ENCODE measurements around the gene ASPDH. TPM values are rescaled to one million over a fixed set of nuclear protein-coding genes. Genes with fewer than 3 reads are reported as not detected.

The ASPDH gene
- polyA plus RNA-seq, 3 donors, result not detected

- peaks cover 0 to 4% (median 0%) of the 10 kb centered on the region in 7 donors for H3K9me3 Mint-ChIP-seq
- DNase-seq, result no peak
- H3K36me3 Mint-ChIP-seq, result no peaks in the 10 kb centered on the region
- no peaks in the 10 kb centered on the region for H3K9me3 ChIP-seq (replicated peaks in 1 of 2; ENCODE audit: control insufficient read depth in 1 of 2, insufficient read depth in 1 of 2, low read length in 2 of 2)
- H3K4me1 Mint-ChIP-seq, result peaks cover 5% of the 10 kb centered on the region
- no peak overlapping the region for H2AFZ ChIP-seq (ENCODE audit: insufficient read depth, low read depth, low read length, poor library complexity, severe bottlenecking)
- H3K9ac ChIP-seq (ENCODE audit: insufficient read depth, low read length, poor library complexity, severe bottlenecking), result no peak overlapping the region
- H3K27ac ChIP-seq (ENCODE audit: low read depth in 1 of 2, low read length in 2 of 2), result no peak overlapping the region
- intact Hi-C loops (cut with micrococcal nuclease), result loop anchor here in 1 of 2 donors (2.0 kb wide), 1 partner anchor 94 kb away; no protein-coding TSS in a partner anchor
- peaks cover 12 to 30% (median 13%) of the 10 kb centered on the region in 3 donors for H3K27me3 Mint-ChIP-seq (ENCODE audit: low read depth in 3 of 3)
- WGBS (ENCODE audit: insufficient coverage), result 72% methylated on average over 3 of the region's 7 CpGs
- TF ChIP-seq CTCF (IDR thresholded peaks at IDR 0.05), result no peak
- no peaks in the 10 kb centered on the region for H3K36me3 ChIP-seq (replicated peaks in 1 of 2; ENCODE audit: control insufficient read depth in 1 of 2, insufficient read depth in 2 of 2, low read length in 2 of 2)
- H3K27ac Mint-ChIP-seq, result no peak overlapping the region
- peaks cover 0 to 7% of the 10 kb centered on the region in 2 donors for H3K27me3 ChIP-seq (ENCODE audit: control insufficient read depth in 2 of 2, insufficient read depth in 2 of 2, low read length in 2 of 2)
- H3K4me3 Mint-ChIP-seq, result no peak overlapping the region
- H4K20me1 ChIP-seq (ENCODE audit: insufficient read depth, low read length), result no peaks in the 10 kb centered on the region
- H3K79me2 ChIP-seq (ENCODE audit: insufficient read depth, low read length), result no peaks in the 10 kb centered on the region
- no peak overlapping the region for H3K4me2 ChIP-seq (replicated peaks; ENCODE audit: extremely low read depth, low read length, poor library complexity, severe bottlenecking)
- H3K4me3 ChIP-seq (replicated peaks in 1 of 3; ENCODE audit: low read depth in 2 of 3, low read length in 3 of 3), result no peak overlapping the region
- H3K4me1 ChIP-seq (ENCODE audit: control insufficient read depth in 1 of 2, insufficient read depth in 2 of 2, low read length in 2 of 2), result no peaks in the 10 kb centered on the region
These were observed 50.7 kb downstream of the ASPDH start for GRCh38 chr19:50462970-50463369.

Other genes starting within 250 kb of the ASPDH start
- 10 to 100 TPM in 1 of 3 donors, under 1 TPM in 1, not detected in 1; 0.04 to 23.6 TPM for gene KCNC3, start 184.5 kb downstream of the ASPDH start, polyA plus RNA-seq
- 1 to 10 TPM in 1 of 3 donors, under 1 TPM in 2; 0.27 to 1.3 (median 0.52) TPM for gene NAPSA, start 148.3 kb downstream of the ASPDH start, polyA plus RNA-seq
- gene NR1H2, start 137.5 kb downstream of the ASPDH start, polyA plus RNA-seq, result 100 to 1,000 TPM in 1 of 3 donors, 10 to 100 TPM in 2; 77.1 to 111 (median 78.9) TPM
- gene POLD1, start 129.6 kb downstream of the ASPDH start, polyA plus RNA-seq, result 10 to 100 TPM in 2 of 3 donors, 1 to 10 TPM in 1; 9.3 to 22.4 (median 15.6) TPM
- gene SPIB, start 95.0 kb downstream of the ASPDH start, polyA plus RNA-seq, result 1 to 10 TPM in 1 of 3 donors, under 1 TPM in 2; 0.16 to 2.3 (median 0.34) TPM
- not detected for gene MYBPC2, start 81.0 kb downstream of the ASPDH start, polyA plus RNA-seq
- gene EMC10, start 37.4 kb downstream of the ASPDH start, polyA plus RNA-seq, result 10 to 100 TPM in 1 of 3 donors, 1 to 10 TPM in 2; 8.5 to 50.4 (median 9.3) TPM
- gene GARIN5A, start 37.1 kb downstream of the ASPDH start, polyA plus RNA-seq, result under 1 TPM in 1 of 3 donors, not detected in 2; 0.41 TPM
- 10 to 100 TPM; 33.0 to 43.0 (median 37.2) TPM for gene JOSD2, start 2.7 kb downstream of the ASPDH start, polyA plus RNA-seq
- gene LRRC4B, start 54.5 kb upstream of the ASPDH start, polyA plus RNA-seq, result not detected
- gene SYT3, start 126.0 kb upstream of the ASPDH start, polyA plus RNA-seq, result not detected
- gene C19orf81, start 135.5 kb upstream of the ASPDH start, polyA plus RNA-seq, result not detected
- not detected for gene SHANK1, start 205.9 kb upstream of the ASPDH start, polyA plus RNA-seq
- gene CLEC11A, start 209.5 kb upstream of the ASPDH start, polyA plus RNA-seq, result 10 to 100 TPM in 2 of 3 donors, 1 to 10 TPM in 1; 8.2 to 49.1 (median 12.4) TPM